ENCODE measurements around the gene KIF5C. TPM values are rescaled to one million over a fixed set of nuclear protein-coding genes. Genes with fewer than 3 reads are reported as not detected.
A peak's percentile ranks its signal among the peaks of the same experiment; 100 is the strongest.

Gene KIF5C
- total RNA-seq, 1 donor: under 0.01 TPM

- DNase-seq (ENCODE audit: low read depth in 2 of 3, low spot score in 2 of 3): no peak
These were observed 47.9 kb downstream of the KIF5C start for GRCh38 chr2:148922776-148923475.

GRCh38 chr2:148924514-148925178 is 49.6 kb downstream of the KIF5C start:
- DNase-seq (ENCODE audit: low read depth in 2 of 3, low spot score in 2 of 3): no peak

GRCh38 chr2:148926291-148926961 is 51.4 kb downstream of the KIF5C start:
- peak; percentile 26 to 71 (median 50) for DNase-seq (ENCODE audit: low read depth in 2 of 3, low spot score in 2 of 3)

- DNase-seq (ENCODE audit: low read depth in 2 of 3, low spot score in 2 of 3): peak in 1 of 3 donors; percentile 26
These were observed 52.0 kb downstream of the KIF5C start for GRCh38 chr2:148926981-148927401.

- no peak for DNase-seq (ENCODE audit: low read depth in 2 of 3, low spot score in 2 of 3)
These were observed 53.4 kb downstream of the KIF5C start for GRCh38 chr2:148928395-148928794.

GRCh38 chr2:148930046-148930775 is 55.2 kb downstream of the KIF5C start:
- no peak for DNase-seq (ENCODE audit: low read depth in 2 of 3, low spot score in 2 of 3)

GRCh38 chr2:148932536-148932935 is 57.5 kb downstream of the KIF5C start:
- no peak for DNase-seq (ENCODE audit: low read depth in 2 of 3, low spot score in 2 of 3)

- DNase-seq (ENCODE audit: low read depth in 2 of 3, low spot score in 2 of 3): no peak
These were observed 58.4 kb downstream of the KIF5C start for GRCh38 chr2:148933456-148933855.

GRCh38 chr2:148935791-148936190 is 60.8 kb downstream of the KIF5C start:
- no peak for DNase-seq (ENCODE audit: low read depth in 2 of 3, low spot score in 2 of 3)

- no peak for DNase-seq (ENCODE audit: low read depth in 2 of 3, low spot score in 2 of 3)
These were observed 61.9 kb downstream of the KIF5C start for GRCh38 chr2:148936857-148937450.

- DNase-seq (ENCODE audit: low read depth in 2 of 3, low spot score in 2 of 3): no peak
These were observed 64.2 kb downstream of the KIF5C start for GRCh38 chr2:148939271-148939670.

GRCh38 chr2:148943097-148943496 is 68.1 kb downstream of the KIF5C start:
- no peak for DNase-seq (ENCODE audit: low read depth in 2 of 3, low spot score in 2 of 3)

GRCh38 chr2:148944536-148944935 is 69.5 kb downstream of the KIF5C start:
- no peak for DNase-seq (ENCODE audit: low read depth in 2 of 3, low spot score in 2 of 3)

- no peak for DNase-seq (ENCODE audit: low read depth in 2 of 3, low spot score in 2 of 3)
These were observed 72.3 kb downstream of the KIF5C start for GRCh38 chr2:148947299-148947698.

- peak in 2 of 3 donors; percentile 77 to 91 for DNase-seq (ENCODE audit: low read depth in 2 of 3, low spot score in 2 of 3)
These were observed 73.8 kb downstream of the KIF5C start for GRCh38 chr2:148948868-148949267.

GRCh38 chr2:148949348-148949747 is 74.3 kb downstream of the KIF5C start:
- no peak for DNase-seq (ENCODE audit: low read depth in 2 of 3, low spot score in 2 of 3)

- DNase-seq (ENCODE audit: low read depth in 2 of 3, low spot score in 2 of 3): peak in 2 of 3 donors; percentile 47 to 79
These were observed 77.6 kb downstream of the KIF5C start for GRCh38 chr2:148952621-148953020.

- no peak for DNase-seq (ENCODE audit: low read depth in 2 of 3, low spot score in 2 of 3)
These were observed 78.4 kb downstream of the KIF5C start for GRCh38 chr2:148953426-148953825.

GRCh38 chr2:148954536-148954935 is 79.5 kb downstream of the KIF5C start:
- no peak for DNase-seq (ENCODE audit: low read depth in 2 of 3, low spot score in 2 of 3)

GRCh38 chr2:148955798-148956197 is 80.8 kb downstream of the KIF5C start:
- DNase-seq (ENCODE audit: low read depth in 2 of 3, low spot score in 2 of 3): no peak

GRCh38 chr2:148957023-148957422 is 82.0 kb downstream of the KIF5C start:
- DNase-seq (ENCODE audit: low read depth in 2 of 3, low spot score in 2 of 3): peak in 1 of 3 donors; percentile 29

Data from hematopoietic multipotent progenitor cell (in vitro differentiated cells).